ENCODE data around the gene DBNL.
"Not testable (repeated sequence)": the region's sequence is repeated elsewhere in the genome, so short reads cannot be mapped to it uniquely, and the experiment has no call there.

DNA sequence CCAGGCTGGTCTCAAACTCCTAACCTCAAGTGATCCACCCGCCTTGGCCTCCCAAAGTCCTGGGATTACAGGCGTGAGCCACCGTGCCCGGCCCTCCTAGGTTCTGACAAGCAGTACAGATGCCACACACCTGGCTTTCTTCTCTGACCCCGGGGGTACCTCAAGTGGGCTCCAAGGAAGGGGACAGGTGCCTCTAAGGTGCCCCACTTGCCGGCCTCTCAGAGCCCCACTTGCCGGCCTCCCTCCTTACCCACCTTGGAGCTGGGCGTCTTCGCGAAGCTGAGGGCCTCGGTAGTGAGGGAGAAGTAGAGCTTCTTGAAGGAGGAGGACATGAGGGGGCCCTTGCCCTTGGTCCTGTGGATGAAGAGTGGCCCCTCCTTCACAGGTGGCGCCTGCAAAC lies 5.9 kb upstream of the DBNL start:
- TF ChIP-seq, protein P1, sequence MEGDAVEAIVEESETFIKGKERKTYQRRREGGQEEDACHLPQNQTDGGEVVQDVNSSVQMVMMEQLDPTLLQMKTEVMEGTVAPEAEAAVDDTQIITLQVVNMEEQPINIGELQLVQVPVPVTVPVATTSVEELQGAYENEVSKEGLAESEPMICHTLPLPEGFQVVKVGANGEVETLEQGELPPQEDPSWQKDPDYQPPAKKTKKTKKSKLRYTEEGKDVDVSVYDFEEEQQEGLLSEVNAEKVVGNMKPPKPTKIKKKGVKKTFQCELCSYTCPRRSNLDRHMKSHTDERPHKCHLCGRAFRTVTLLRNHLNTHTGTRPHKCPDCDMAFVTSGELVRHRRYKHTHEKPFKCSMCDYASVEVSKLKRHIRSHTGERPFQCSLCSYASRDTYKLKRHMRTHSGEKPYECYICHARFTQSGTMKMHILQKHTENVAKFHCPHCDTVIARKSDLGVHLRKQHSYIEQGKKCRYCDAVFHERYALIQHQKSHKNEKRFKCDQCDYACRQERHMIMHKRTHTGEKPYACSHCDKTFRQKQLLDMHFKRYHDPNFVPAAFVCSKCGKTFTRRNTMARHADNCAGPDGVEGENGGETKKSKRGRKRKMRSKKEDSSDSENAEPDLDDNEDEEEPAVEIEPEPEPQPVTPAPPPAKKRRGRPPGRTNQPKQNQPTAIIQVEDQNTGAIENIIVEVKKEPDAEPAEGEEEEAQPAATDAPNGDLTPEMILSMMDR (IDR thresholded peaks at IDR 0.05) = not testable (repeated sequence)
- not testable (repeated sequence) for TF ChIP-seq POLR2AphosphoS5 (IDR thresholded peaks at IDR 0.05; ENCODE audit: insufficient read depth in 1 of 2, low read depth in 1 of 2)
